Skeletal muscle tissue (tissue), 4 donors: ENCODE measurements around the gene TICRR. TPM values are rescaled to one million over a fixed set of nuclear protein-coding genes. Genes with fewer than 3 reads are reported as not detected.

Experiments
- H3K27ac ChIP-seq: one replicate; pipeline ENCODE4 v1.7.0; 2013; ENCODE audit warnings: mild to moderate bottlenecking, low read depth, low read length, inconsistent platforms
- H3K27me3 ChIP-seq, 3 donors: one replicate each; pipeline ENCODE4 v1.7.0; 2013; ENCODE audit warnings: low read length in 3 of 3; ENCODE audit not compliant: control insufficient read depth in 3 of 3, insufficient read depth in 3 of 3
- H3K36me3 ChIP-seq, 3 donors: one replicate each; pipeline ENCODE4 v1.7.0; 2013; ENCODE audit warnings: low read length in 3 of 3; ENCODE audit not compliant: control insufficient read depth in 3 of 3, insufficient read depth in 3 of 3
- H3K4me1 ChIP-seq, 3 donors: one replicate each; pipeline ENCODE4 v1.7.0; 2013; ENCODE audit warnings: low read length in 3 of 3, mild to moderate bottlenecking in 3 of 3; ENCODE audit not compliant: control insufficient read depth in 3 of 3, insufficient read depth in 3 of 3
- H3K4me3 ChIP-seq, 3 donors: one replicate each; pipeline ENCODE4 v1.7.0; 2013; ENCODE audit warnings: low read length in 3 of 3
- H3K9ac ChIP-seq, 3 donors: one replicate each; pipeline ENCODE4 v1.7.0; 2013; ENCODE audit warnings: low read length in 3 of 3, mild to moderate bottlenecking in 3 of 3, moderate library complexity in 2 of 3, low read depth in 1 of 3
- H3K9me3 ChIP-seq, 3 donors: one replicate each; pipeline ENCODE4 v1.7.0; 2013; ENCODE audit warnings: low read length in 3 of 3; ENCODE audit not compliant: control insufficient read depth in 3 of 3
- total RNA-seq: library from RNA; depleted of rRNA; stranded (reverse); fragments of >200 nt; gene quantifications from one replicate; pipeline ENCODE4 v1.2.3, GENCODE V29; 2014
- donor health status: Osteomylitis.

The TICRR gene
- total RNA-seq, 1 donor from 2014 or later: 1.6 TPM

DNA sequence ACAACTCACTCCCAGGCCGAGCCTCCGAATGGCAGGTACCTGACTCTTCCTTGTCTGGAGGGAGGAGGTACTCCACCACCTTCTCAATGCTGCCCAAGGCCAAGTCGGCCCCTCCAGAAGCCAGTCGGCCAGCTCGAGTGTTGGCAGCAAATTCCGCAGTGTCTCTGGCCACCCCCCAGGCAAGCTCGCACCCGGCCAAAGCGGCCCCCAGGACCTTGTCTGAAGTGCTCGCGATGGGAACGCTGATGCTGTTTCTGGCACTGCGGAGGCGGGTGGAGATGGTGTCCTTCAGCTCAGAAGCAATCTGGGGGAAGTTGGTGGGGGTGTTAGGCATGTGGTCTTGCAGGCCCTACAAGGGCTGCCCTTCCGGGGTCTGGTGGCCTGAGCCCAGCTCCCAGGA, 94.7 kb downstream of the TICRR start:
- peaks cover 4 to 8% (median 8%) of the 10 kb centered on the region in 3 donors for H3K4me1 ChIP-seq
- no peak overlapping the region for H3K27ac ChIP-seq
- H3K9ac ChIP-seq: no peak overlapping the region
- no peaks in the 10 kb centered on the region for H3K36me3 ChIP-seq
- no peaks in the 10 kb centered on the region for H3K27me3 ChIP-seq
- no peak overlapping the region for H3K4me3 ChIP-seq
- no peaks in the 10 kb centered on the region for H3K9me3 ChIP-seq

DNA sequence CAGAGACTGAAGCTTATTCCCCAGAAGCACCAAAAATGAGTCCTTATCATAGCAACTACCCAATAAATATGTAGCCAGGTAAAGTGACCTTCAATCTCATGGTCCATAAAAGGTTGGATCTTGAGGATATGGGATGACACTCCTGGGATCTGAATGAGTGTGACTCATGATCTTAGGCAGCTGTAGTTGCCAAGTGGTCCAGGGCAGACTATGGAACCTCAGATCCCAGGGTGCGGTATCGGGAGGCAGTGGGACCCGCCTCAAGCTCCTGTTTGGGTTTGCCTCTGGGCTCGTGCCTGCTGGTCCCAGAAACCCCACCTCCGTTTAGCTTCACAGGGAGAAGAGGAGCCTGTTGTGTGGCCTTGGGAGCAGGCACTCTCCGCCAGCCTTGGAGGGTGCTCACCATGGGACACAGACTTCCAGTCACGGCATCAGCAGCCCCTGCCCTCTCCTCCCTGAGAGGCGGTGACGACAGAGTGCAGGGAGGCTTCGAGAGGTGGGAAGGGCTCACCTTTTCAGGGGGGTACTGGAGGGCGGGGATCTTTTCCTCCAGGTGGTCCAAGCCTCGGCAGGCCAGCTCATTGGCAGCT, 95.8 kb downstream of the TICRR start:
- no peak overlapping the region for H3K9ac ChIP-seq
- no peaks in the 10 kb centered on the region for H3K9me3 ChIP-seq
- no peaks in the 10 kb centered on the region for H3K36me3 ChIP-seq
- H3K27ac ChIP-seq: no peak overlapping the region
- H3K4me3 ChIP-seq: no peak overlapping the region
- H3K4me1 ChIP-seq: peaks cover 2 to 4% (median 3%) of the 10 kb centered on the region in 3 donors
- no peaks in the 10 kb centered on the region for H3K27me3 ChIP-seq

DNA sequence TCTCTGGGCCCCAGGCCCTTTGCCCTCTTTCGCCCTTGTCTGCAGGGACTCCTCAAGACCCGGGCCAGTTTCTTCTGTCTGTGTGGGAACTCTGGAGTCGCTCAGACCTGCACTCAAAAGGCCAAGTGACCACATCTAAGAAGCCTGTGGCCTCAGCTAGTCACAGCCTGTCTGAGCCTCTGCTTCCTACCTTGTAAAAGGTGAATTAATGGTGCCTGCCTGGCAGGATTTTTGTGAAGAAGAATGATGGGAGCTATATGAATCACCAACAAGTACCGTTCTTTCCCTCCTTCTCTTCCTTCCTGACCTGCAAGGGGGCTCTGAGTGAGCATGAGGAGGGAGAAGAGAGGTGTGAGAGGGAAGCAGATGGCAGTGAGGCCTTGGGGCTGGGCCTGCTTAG, 96.4 kb downstream of the TICRR start:
- no peak overlapping the region for H3K27ac ChIP-seq
- no peak overlapping the region for H3K9ac ChIP-seq
- peaks cover 2 to 3% (median 3%) of the 10 kb centered on the region in 3 donors for H3K4me1 ChIP-seq
- H3K4me3 ChIP-seq: no peak overlapping the region
- no peaks in the 10 kb centered on the region for H3K27me3 ChIP-seq
- H3K36me3 ChIP-seq: no peaks in the 10 kb centered on the region
- H3K9me3 ChIP-seq: no peaks in the 10 kb centered on the region

DNA sequence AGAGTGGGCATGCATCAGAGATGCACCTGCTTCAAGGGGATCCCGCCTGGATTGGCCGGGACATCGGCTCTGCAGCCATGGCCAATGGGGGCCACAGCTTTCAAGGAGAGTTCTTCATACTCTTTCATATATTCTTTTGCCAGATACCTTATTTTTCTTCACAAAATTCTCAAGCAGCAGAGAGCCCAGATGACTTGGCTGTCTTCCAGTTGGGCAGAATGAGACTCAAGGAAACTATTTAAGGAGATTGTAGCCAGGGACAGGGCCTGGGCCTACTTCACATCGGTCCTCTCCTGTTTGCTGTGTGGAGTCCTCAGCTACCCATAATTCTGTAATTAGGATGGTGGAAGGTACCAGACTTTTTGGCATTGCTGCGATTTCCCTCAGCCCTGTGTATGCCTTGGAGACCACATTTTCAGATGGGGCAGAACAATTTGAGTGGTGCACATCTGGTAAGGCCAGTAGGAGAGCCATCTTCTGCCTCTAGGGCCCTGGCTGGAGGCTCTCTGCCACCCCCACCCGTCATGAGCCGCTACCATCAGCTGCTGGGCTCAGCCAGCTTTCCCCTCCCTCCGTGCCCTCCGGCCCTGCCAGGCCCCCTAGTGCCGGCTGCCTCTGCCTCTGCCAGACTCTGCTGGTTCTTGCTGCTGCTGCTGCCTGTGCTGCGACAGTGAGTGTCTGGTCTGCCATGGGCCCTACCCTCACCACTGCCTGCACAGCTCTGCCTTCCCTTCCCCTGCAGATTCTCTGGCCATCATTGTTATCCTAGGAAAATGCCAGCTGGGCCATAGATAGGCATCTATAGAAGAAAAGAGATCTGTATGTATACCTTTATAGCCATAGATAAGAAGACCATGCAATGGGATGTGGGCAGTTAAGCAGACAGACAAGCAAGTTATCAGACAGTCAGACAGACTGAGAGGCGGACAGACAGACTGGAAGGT, 97.2 kb downstream of the TICRR start:
- Histone ChIP-seq H3K9ac (peak overlapping the region in 1 of 3 donors; percentile 25), H3K9me3 (no peaks in the 10 kb centered on the region), H3K36me3 (no peaks in the 10 kb centered on the region), H3K4me3 (no peak overlapping the region), H3K27ac (no peak overlapping the region), H3K27me3 (no peaks in the 10 kb centered on the region), H3K4me1 (peaks cover 2 to 3% (median 3%) of the 10 kb centered on the region in 3 donors)

DNA sequence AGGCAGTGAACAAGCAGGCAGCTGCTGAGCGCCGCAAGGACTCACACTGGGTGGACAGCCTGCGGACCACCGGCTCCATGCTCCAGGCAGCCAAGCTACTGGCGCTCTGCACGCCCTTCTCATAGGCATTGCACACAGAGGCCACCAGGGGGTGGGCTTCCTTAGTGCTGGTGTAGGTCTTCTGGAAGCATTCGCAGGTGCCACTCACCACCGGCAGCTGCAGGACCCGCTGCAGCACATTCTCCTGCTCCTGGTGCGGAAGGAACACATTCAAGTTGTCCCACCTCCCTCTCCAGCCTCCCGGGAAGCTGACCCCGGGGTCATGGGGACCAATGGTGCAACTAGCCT, 97.9 kb downstream of the TICRR start:
- H3K4me3 ChIP-seq: no peak overlapping the region
- H3K27ac ChIP-seq: no peak overlapping the region
- H3K27me3 ChIP-seq: no peaks in the 10 kb centered on the region
- H3K9me3 ChIP-seq: no peaks in the 10 kb centered on the region
- no peak overlapping the region for H3K9ac ChIP-seq
- no peaks in the 10 kb centered on the region for H3K36me3 ChIP-seq
- peaks cover 2 to 3% (median 3%) of the 10 kb centered on the region in 3 donors for H3K4me1 ChIP-seq

DNA sequence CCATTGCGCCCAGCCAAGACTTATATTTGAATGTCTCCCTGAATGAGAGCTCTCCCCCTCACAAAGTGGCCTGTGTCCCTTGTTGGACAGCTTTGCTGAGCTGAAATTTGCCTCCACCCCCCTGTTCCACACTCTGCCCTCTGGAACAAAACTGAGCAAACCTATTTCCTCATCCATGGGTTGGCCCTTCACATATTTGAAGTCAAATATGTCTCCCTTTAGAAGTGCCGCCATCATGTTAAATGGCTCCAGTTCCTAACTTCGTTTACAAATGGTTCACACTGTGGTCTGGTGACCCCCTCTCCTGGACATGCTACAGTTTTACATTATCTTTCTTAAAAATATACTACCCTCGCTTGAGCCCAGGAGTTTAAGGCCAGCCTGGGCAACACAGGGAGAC, 99.3 kb downstream of the TICRR start:
- no peaks in the 10 kb centered on the region for H3K27me3 ChIP-seq
- peaks cover 7 to 11% (median 9%) of the 10 kb centered on the region in 3 donors for H3K4me1 ChIP-seq
- no peaks in the 10 kb centered on the region for H3K36me3 ChIP-seq
- no peak overlapping the region for H3K27ac ChIP-seq
- no peak overlapping the region for H3K9ac ChIP-seq
- no peak overlapping the region for H3K4me3 ChIP-seq
- no peaks in the 10 kb centered on the region for H3K9me3 ChIP-seq

DNA sequence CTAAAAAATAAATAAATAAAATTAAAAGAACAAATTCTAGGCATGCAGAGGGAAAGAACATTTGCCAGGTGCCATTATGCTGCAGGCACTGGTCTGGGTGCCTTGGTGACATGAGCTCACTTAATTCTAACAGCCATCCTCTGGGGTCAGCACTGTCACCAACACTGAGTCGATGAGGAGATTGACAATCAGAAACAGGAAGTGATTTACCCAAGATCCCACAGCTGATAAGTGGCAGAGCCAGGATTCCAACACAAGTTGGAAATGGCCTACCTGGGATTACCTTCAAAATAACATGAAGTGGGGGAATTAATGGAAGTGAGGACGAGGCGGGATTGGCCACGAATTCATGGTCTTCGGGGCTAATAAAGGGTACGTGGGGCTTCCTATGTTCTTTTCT, 100.3 kb downstream of the TICRR start:
- H3K9me3 ChIP-seq: no peaks in the 10 kb centered on the region
- H3K36me3 ChIP-seq: no peaks in the 10 kb centered on the region
- no peak overlapping the region for H3K9ac ChIP-seq
- H3K27me3 ChIP-seq: no peaks in the 10 kb centered on the region
- peaks cover 12 to 22% (median 18%) of the 10 kb centered on the region in 3 donors for H3K4me1 ChIP-seq
- no peak overlapping the region for H3K27ac ChIP-seq
- no peak overlapping the region for H3K4me3 ChIP-seq

DNA sequence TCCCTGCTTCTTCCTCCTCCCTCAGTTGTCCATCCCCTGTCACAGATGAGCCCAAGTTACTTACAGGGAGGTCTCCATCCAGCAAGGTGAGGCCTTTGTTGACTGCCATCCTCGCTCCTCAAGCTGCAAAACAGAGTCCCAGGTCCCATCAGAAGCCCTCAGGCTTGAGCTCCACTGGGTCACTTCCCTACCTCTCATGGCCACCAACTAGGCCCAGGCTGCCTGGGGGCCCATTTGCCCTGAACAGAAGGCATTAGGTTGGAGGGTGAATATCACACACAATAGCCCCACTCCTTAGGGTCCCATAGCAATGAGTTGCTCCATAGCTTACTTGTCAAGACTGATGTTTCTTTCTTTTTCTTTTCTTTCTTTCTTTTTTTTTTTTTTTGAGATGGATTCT, 102.1 kb downstream of the TICRR start:
- Histone ChIP-seq H3K27ac (no peak overlapping the region), H3K4me1 (peaks cover 19 to 29% (median 25%) of the 10 kb centered on the region in 3 donors), H3K9ac (no peak overlapping the region), H3K27me3 (no peaks in the 10 kb centered on the region), H3K4me3 (no peak overlapping the region), H3K36me3 (no peaks in the 10 kb centered on the region), H3K9me3 (no peaks in the 10 kb centered on the region)
